Endothelial cell of hepatic sinusoid (primary cell): ENCODE data around the gene LBR.

Experiments
- in situ Hi-C: cut with HindIII; loops from 2 replicates; pipeline ENCODE4 v1.10.0; 2017; ENCODE audit warnings: low sequenced_read_pairs

The LBR gene

GRCh38 chr1:225424562-225425200 lies 3.2 kb downstream of the LBR start:
- in situ Hi-C loops = no loop called here

- in situ Hi-C loops = no loop called here
Observed at GRCh38 chr1:225423518-225423855, 4.4 kb downstream of the LBR start.

- in situ Hi-C loops = no loop called here
Observed at GRCh38 chr1:225422795-225423517, 4.9 kb downstream of the LBR start.

- in situ Hi-C loops = no loop called here
Observed at GRCh38 chr1:225422031-225422605, 5.7 kb downstream of the LBR start.

- in situ Hi-C loops = no loop called here
Observed at GRCh38 chr1:225418598-225418997, 9.2 kb downstream of the LBR start.

- in situ Hi-C loops = no loop called here
Observed at GRCh38 chr1:225418059-225418458, 9.8 kb downstream of the LBR start.

- in situ Hi-C loops = no loop called here
Observed at GRCh38 chr1:225415967-225416745, 11.7 kb downstream of the LBR start.

- in situ Hi-C loops = no loop called here
Observed at GRCh38 chr1:225415307-225415706, 12.5 kb downstream of the LBR start.

- in situ Hi-C loops = no loop called here
Observed at GRCh38 chr1:225413708-225414375, 14.0 kb downstream of the LBR start.

- in situ Hi-C loops = no loop called here
Observed at GRCh38 chr1:225412803-225413351, 15.0 kb downstream of the LBR start.

GRCh38 chr1:225412321-225412720 lies 15.5 kb downstream of the LBR start:
- in situ Hi-C loops = no loop called here

GRCh38 chr1:225410036-225410435 lies 17.8 kb downstream of the LBR start:
- in situ Hi-C loops = no loop called here

GRCh38 chr1:225409051-225409450 lies 18.8 kb downstream of the LBR start:
- in situ Hi-C loops = no loop called here

GRCh38 chr1:225408249-225408648 lies 19.6 kb downstream of the LBR start:
- in situ Hi-C loops = no loop called here

GRCh38 chr1:225407755-225408154 lies 20.1 kb downstream of the LBR start:
- in situ Hi-C loops = no loop called here

- in situ Hi-C loops = no loop called here
Observed at GRCh38 chr1:225406976-225407725, 20.7 kb downstream of the LBR start.

GRCh38 chr1:225400968-225401367 lies 26.9 kb downstream of the LBR start:
- in situ Hi-C loops = no loop called here

- in situ Hi-C loops = no loop called here
Observed at GRCh38 chr1:225396357-225396756, 31.5 kb downstream of the LBR start.

- in situ Hi-C loops = no loop called here
Observed at GRCh38 chr1:225389843-225390242, 38.0 kb downstream of the LBR start.

- in situ Hi-C loops = no loop called here
Observed at GRCh38 chr1:225388372-225388771, 39.5 kb downstream of the LBR start.
